Neural cell (in vitro differentiated cells): ENCODE data around the gene FTSJ3. TPM values are rescaled to one million over a fixed set of nuclear protein-coding genes. Genes with fewer than 3 reads are reported as not detected.

ENCODE experiments used
- H2AFZ ChIP-seq: fragments of 200-600, 300-800 bp; sonication (generic), shearing (Covaris generic); 2 replicates; pipeline ENCODE4 v1.6.0; 2014; ENCODE audit warnings: low read depth, mild to moderate bottlenecking, antibody characterized with exemption, low read length, moderate library complexity
- H3F3A ChIP-seq: fragments of 200-600 bp; shearing (Covaris generic); 2 replicates; pipeline ENCODE4 v1.6.1; 2016; ENCODE audit warnings: mild to moderate bottlenecking, moderate library complexity, mixed read lengths, antibody characterized with exemption, low read length; ENCODE audit not compliant: insufficient read depth, poor library complexity, severe bottlenecking
- H3K27ac ChIP-seq: fragments of 200-600, 300-800 bp; sonication (generic), shearing (Covaris generic); 2 replicates; pipeline ENCODE4 v1.5.1; 2014; ENCODE audit warnings: mild to moderate bottlenecking, low read length, moderate library complexity
- H3K27me3 ChIP-seq: fragments of 300-800, 200-600 bp; sonication (generic), shearing (Covaris generic); 2 replicates; pipeline ENCODE4 v1.6.0; 2014; ENCODE audit warnings: mild to moderate bottlenecking, low read depth, low read length, moderate library complexity; ENCODE audit not compliant: insufficient read depth
- H3K36me3 ChIP-seq: fragments of 300-800, 200-600 bp; sonication (generic), shearing (Covaris generic); 2 replicates; pipeline ENCODE4 v1.5.1; 2014; ENCODE audit warnings: mild to moderate bottlenecking, antibody characterized with exemption, low read length, moderate library complexity; ENCODE audit not compliant: insufficient read depth
- H3K4me2 ChIP-seq: fragments of 300-800, 200-600 bp; sonication (generic), shearing (Covaris generic); 2 replicates; pipeline ENCODE4 v1.6.0; 2014; ENCODE audit warnings: mild to moderate bottlenecking, low read length
- H3K4me3 ChIP-seq: fragments of 300-800, 200-600 bp; sonication (generic), shearing (Covaris generic); 2 replicates; pipeline ENCODE4 v1.5.1; 2014; ENCODE audit warnings: mild to moderate bottlenecking, low read length, moderate library complexity
- H3K79me2 ChIP-seq: fragments of 200-600 bp; shearing (Covaris generic); replicated peaks from 2 replicates; pipeline ENCODE4 v1.6.0; 2014; ENCODE audit warnings: mild to moderate bottlenecking, low read length, moderate library complexity; ENCODE audit not compliant: insufficient read depth
- H3K9ac ChIP-seq: fragments of 300-800, 200-600 bp; sonication (generic), shearing (Covaris generic); 2 replicates; pipeline ENCODE4 v1.6.1; 2016; ENCODE audit warnings: mild to moderate bottlenecking, low read length, mixed read lengths
- H3K9me2 ChIP-seq: fragments of 200-600 bp; shearing (Covaris generic); 2 replicates; pipeline ENCODE4 v1.6.1; 2016; ENCODE audit warnings: mild to moderate bottlenecking, low read length, mixed read lengths; ENCODE audit not compliant: insufficient read depth
- H3K9me3 ChIP-seq: fragments of 200-600, 300-800 bp; sonication (generic), shearing (Covaris generic); 2 replicates; pipeline ENCODE4 v1.6.1; 2016; ENCODE audit warnings: mild to moderate bottlenecking, mixed run types, low read length, moderate library complexity, mixed read lengths
- H4K20me1 ChIP-seq: fragments of 200-600 bp; shearing (Covaris generic); 2 replicates; pipeline ENCODE4 v1.6.1; 2016; ENCODE audit warnings: mild to moderate bottlenecking, mixed run types; ENCODE audit not compliant: insufficient read depth
- CTCF ChIP-seq: fragments of 450-650 bp; IDR thresholded peaks from 2 replicates; pipeline ENCODE4 v1.5.1; 2014; ENCODE audit warnings: antibody characterized with exemption, mild to moderate bottlenecking, moderate library complexity; ENCODE audit not compliant: poor library complexity, severe bottlenecking
- EP300 ChIP-seq: fragments of 450-650 bp; conservative IDR thresholded peaks from 2 replicates; pipeline ENCODE4 v1.6.1; 2014; ENCODE audit warnings: antibody characterized with exemption, mild to moderate bottlenecking, moderate library complexity; ENCODE audit not compliant: poor library complexity, severe bottlenecking
- EZH2 ChIP-seq: fragments of 200-600, 300-800 bp; shearing (Covaris generic), sonication (generic); IDR thresholded peaks from 2 replicates; pipeline ENCODE4 v1.6.1; 2014; ENCODE audit warnings: antibody characterized with exemption, low read length, borderline replicate concordance, mild to moderate bottlenecking; ENCODE audit not compliant: insufficient read depth, poor library complexity, severe bottlenecking
- MXI1 ChIP-seq: fragments of 450-650 bp; conservative IDR thresholded peaks from 2 replicates; pipeline ENCODE4 v1.6.1; 2014; ENCODE audit warnings: antibody characterized with exemption, mild to moderate bottlenecking; ENCODE audit not compliant: poor library complexity, severe bottlenecking
- POLR2AphosphoS5 ChIP-seq: IDR thresholded peaks from 2 replicates; pipeline ENCODE4 v1.6.1; 2012
- RAD21 ChIP-seq: fragments of 450-650 bp; conservative IDR thresholded peaks from 2 replicates; pipeline ENCODE4 v1.6.1; 2014; ENCODE audit warnings: antibody characterized with exemption, mild to moderate bottlenecking, moderate library complexity
- SMC3 ChIP-seq: fragments of 450-650 bp; conservative IDR thresholded peaks from 2 replicates; pipeline ENCODE4 v1.6.1; 2014; ENCODE audit warnings: antibody characterized with exemption, mild to moderate bottlenecking, moderate library complexity; ENCODE audit not compliant: poor library complexity
- TAF1 ChIP-seq: IDR thresholded peaks from 2 replicates; pipeline ENCODE4 v1.6.1; 2012; ENCODE audit warnings: low read depth
- polyA plus RNA-seq: library from polyadenylated mRNA; depleted of rRNA; stranded (reverse); fragments of >200 nt; gene quantifications from 2 replicates; pipeline ENCODE4 v1.2.3, GENCODE V29; 2014
- TF ChIP-seq, protein P1 (sequence below): IDR thresholded peaks from 2 replicates; pipeline ENCODE4 v1.6.1; 2012; ENCODE audit warnings: borderline replicate concordance

Gene FTSJ3
- polyA plus RNA-seq, 1 donor from 2014 or later = 23.2 TPM

GRCh38 chr17:63816669-63817068 is 10.8 kb downstream of the FTSJ3 start:
- H3K27ac ChIP-seq = no peak overlapping the region
- no peak overlapping the region for H3K4me3 ChIP-seq
- TF ChIP-seq MXI1 (no peak), EP300 (no peak), RAD21 (no peak), SMC3 (no peak), EZH2 (no peak), CTCF (no peak), TAF1 (no peak), POLR2AphosphoS5 (no peak)
- TF ChIP-seq, protein P1, sequence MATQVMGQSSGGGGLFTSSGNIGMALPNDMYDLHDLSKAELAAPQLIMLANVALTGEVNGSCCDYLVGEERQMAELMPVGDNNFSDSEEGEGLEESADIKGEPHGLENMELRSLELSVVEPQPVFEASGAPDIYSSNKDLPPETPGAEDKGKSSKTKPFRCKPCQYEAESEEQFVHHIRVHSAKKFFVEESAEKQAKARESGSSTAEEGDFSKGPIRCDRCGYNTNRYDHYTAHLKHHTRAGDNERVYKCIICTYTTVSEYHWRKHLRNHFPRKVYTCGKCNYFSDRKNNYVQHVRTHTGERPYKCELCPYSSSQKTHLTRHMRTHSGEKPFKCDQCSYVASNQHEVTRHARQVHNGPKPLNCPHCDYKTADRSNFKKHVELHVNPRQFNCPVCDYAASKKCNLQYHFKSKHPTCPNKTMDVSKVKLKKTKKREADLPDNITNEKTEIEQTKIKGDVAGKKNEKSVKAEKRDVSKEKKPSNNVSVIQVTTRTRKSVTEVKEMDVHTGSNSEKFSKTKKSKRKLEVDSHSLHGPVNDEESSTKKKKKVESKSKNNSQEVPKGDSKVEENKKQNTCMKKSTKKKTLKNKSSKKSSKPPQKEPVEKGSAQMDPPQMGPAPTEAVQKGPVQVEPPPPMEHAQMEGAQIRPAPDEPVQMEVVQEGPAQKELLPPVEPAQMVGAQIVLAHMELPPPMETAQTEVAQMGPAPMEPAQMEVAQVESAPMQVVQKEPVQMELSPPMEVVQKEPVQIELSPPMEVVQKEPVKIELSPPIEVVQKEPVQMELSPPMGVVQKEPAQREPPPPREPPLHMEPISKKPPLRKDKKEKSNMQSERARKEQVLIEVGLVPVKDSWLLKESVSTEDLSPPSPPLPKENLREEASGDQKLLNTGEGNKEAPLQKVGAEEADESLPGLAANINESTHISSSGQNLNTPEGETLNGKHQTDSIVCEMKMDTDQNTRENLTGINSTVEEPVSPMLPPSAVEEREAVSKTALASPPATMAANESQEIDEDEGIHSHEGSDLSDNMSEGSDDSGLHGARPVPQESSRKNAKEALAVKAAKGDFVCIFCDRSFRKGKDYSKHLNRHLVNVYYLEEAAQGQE = no peak
- no peak overlapping the region for H3K4me2 ChIP-seq
- H3K79me2 ChIP-seq = no peaks in the 10 kb centered on the region
- H3K9me3 ChIP-seq = no peaks in the 10 kb centered on the region
- no peaks in the 10 kb centered on the region for H4K20me1 ChIP-seq
- no peak overlapping the region for H2AFZ ChIP-seq
- H3K9ac ChIP-seq = no peak overlapping the region
- H3K36me3 ChIP-seq = peaks cover 38% of the 10 kb centered on the region
- H3K27me3 ChIP-seq = no peaks in the 10 kb centered on the region
- H3K9me2 ChIP-seq = no peaks in the 10 kb centered on the region
- H3F3A ChIP-seq = no peaks in the 10 kb centered on the region

- H3K9me2 ChIP-seq = no peaks in the 10 kb centered on the region
- H2AFZ ChIP-seq = no peak overlapping the region
- peaks cover 43% of the 10 kb centered on the region for H3K36me3 ChIP-seq
- TF ChIP-seq, protein P1 = no peak
- TF ChIP-seq TAF1 (no peak), SMC3 (no peak), CTCF (no peak), RAD21 (no peak), MXI1 (no peak), EP300 (no peak)
- no peaks in the 10 kb centered on the region for H3K79me2 ChIP-seq
- no peaks in the 10 kb centered on the region for H3K9me3 ChIP-seq
- H3K4me2 ChIP-seq = no peak overlapping the region
- no peak overlapping the region for H3K9ac ChIP-seq
- no peaks in the 10 kb centered on the region for H3K27me3 ChIP-seq
- H4K20me1 ChIP-seq = no peaks in the 10 kb centered on the region
- H3F3A ChIP-seq = no peaks in the 10 kb centered on the region
- no peak overlapping the region for H3K4me3 ChIP-seq
- H3K27ac ChIP-seq = no peak overlapping the region
Measured at GRCh38 chr17:63816123-63816522, 11.3 kb downstream of the FTSJ3 start.
